Effector memory CD8-positive, alpha-beta T cell (primary cell): Measurements from ENCODE around the gene CNST.
A peak's percentile ranks its signal among the peaks of the same experiment; 100 is the strongest.
"Not testable (repeated sequence)": the region's sequence is repeated elsewhere in the genome, so short reads cannot be mapped to it uniquely, and the experiment has no call there.

Experiments
- ATAC-seq: fragments of 150-1000 bp; cut with Tn5 transposase; replicated peaks from 2 replicates; pipeline ENCODE4 v1.10.0; 2021; ENCODE audit warnings: mild to moderate bottlenecking, moderate library complexity
- DNase-seq, 3 experiments: peaks; one replicate each; pipeline ENCODE4 v3.0.0; 2021
- H3K27ac Mint-ChIP-seq, 2 donors: one replicate each; pipeline ENCODE4 v1.8.0; 2022; ENCODE audit warnings: mild to moderate bottlenecking in 2 of 2, mixed read lengths in 2 of 2, moderate library complexity in 2 of 2
- H3K27me3 Mint-ChIP-seq, 2 donors: one replicate each; pipeline ENCODE4 v1.8.0; 2022; ENCODE audit warnings: mixed read lengths in 2 of 2
- H3K36me3 Mint-ChIP-seq: one replicate; pipeline ENCODE4 v1.8.0; 2022; ENCODE audit warnings: mild to moderate bottlenecking, moderate library complexity, mixed read lengths; ENCODE audit not compliant: insufficient read depth
- H3K4me1 Mint-ChIP-seq, 2 donors: one replicate each; pipeline ENCODE4 v1.8.0; 2022; ENCODE audit warnings: low read depth in 2 of 2, mixed read lengths in 2 of 2
- H3K4me3 Mint-ChIP-seq, 2 donors: one replicate each; pipeline ENCODE4 v1.8.0; 2022; ENCODE audit warnings: mild to moderate bottlenecking in 2 of 2, mixed read lengths in 2 of 2, moderate library complexity in 2 of 2
- H3K9me3 Mint-ChIP-seq, 2 donors: one replicate each; pipeline ENCODE4 v1.8.0; 2022; ENCODE audit warnings: mixed read lengths in 2 of 2

CNST gene

GRCh38 chr1:246583056-246583440 is 16.8 kb downstream of the CNST start:
- Mint-ChIP-seq H3K36me3 (peaks cover 24% of the 10 kb centered on the region), H3K27me3 (no peaks in the 10 kb centered on the region), H3K9me3 (no peaks in the 10 kb centered on the region), H3K27ac (peak overlapping the region; percentile 44 to 86), H3K4me3 (no peak overlapping the region), H3K4me1 (peaks cover 35 to 59% of the 10 kb centered on the region in 2 donors)
- no peak for DNase-seq
- ATAC-seq = no peak

GRCh38 chr1:246583448-246584185 is 17.4 kb downstream of the CNST start:
- Mint-ChIP-seq H3K9me3 (no peaks in the 10 kb centered on the region), H3K4me1 (peaks cover 35 to 57% of the 10 kb centered on the region in 2 donors), H3K27ac (peak overlapping the region; percentile 44 to 86), H3K4me3 (no peak overlapping the region), H3K27me3 (no peaks in the 10 kb centered on the region), H3K36me3 (peaks cover 24% of the 10 kb centered on the region)
- DNase-seq (no peak), ATAC-seq (no peak)

- DNase-seq (no peak), ATAC-seq (no peak)
- Mint-ChIP-seq H3K36me3 (peaks cover 35% of the 10 kb centered on the region), H3K27ac (peak overlapping the region in 1 of 2 donors; percentile 5), H3K4me1 (peaks cover 32 to 52% of the 10 kb centered on the region in 2 donors), H3K9me3 (no peaks in the 10 kb centered on the region), H3K27me3 (no peaks in the 10 kb centered on the region), H3K4me3 (no peak overlapping the region)
Measured at GRCh38 chr1:246587032-246587431, 20.8 kb downstream of the CNST start.

- Mint-ChIP-seq H3K4me3 (no peak overlapping the region), H3K36me3 (peaks cover 37% of the 10 kb centered on the region), H3K9me3 (no peaks in the 10 kb centered on the region)
Measured at GRCh38 chr1:246587606-246588005, 21.4 kb downstream of the CNST start.

GRCh38 chr1:246588159-246588721 is 22.0 kb downstream of the CNST start:
- no peaks in the 10 kb centered on the region for H3K27me3 Mint-ChIP-seq

More at GRCh38 chr1:246587606-246588005, 21.4 kb downstream of the CNST start:
- peak overlapping the region in 1 of 2 donors; percentile 5 for H3K27ac Mint-ChIP-seq
- no peak for ATAC-seq
- no peaks in the 10 kb centered on the region for H3K27me3 Mint-ChIP-seq
- H3K4me1 Mint-ChIP-seq = peaks cover 26 to 50% of the 10 kb centered on the region in 2 donors
- DNase-seq = no peak

GRCh38 chr1:246589919-246590318 is 23.7 kb downstream of the CNST start:
- not testable (repeated sequence) for ATAC-seq, DNase-seq, H3K9me3 Mint-ChIP-seq, H3K4me3 Mint-ChIP-seq, H3K27ac Mint-ChIP-seq, H3K27me3 Mint-ChIP-seq
- peaks cover 37% of the 10 kb centered on the region for H3K36me3 Mint-ChIP-seq
- peaks cover 12 to 35% of the 10 kb centered on the region in 2 donors for H3K4me1 Mint-ChIP-seq

More at GRCh38 chr1:246588159-246588721, 22.0 kb downstream of the CNST start:
- no peak for DNase-seq
- Mint-ChIP-seq H3K4me3 (no peak overlapping the region), H3K36me3 (peaks cover 38% of the 10 kb centered on the region), H3K27ac (no peak overlapping the region), H3K4me1 (peaks cover 21 to 44% of the 10 kb centered on the region in 2 donors), H3K9me3 (no peaks in the 10 kb centered on the region)
- ATAC-seq = no peak

- DNase-seq = no peak
- no peaks in the 10 kb centered on the region for H3K9me3 Mint-ChIP-seq
- no peak for ATAC-seq
- no peak overlapping the region for H3K4me3 Mint-ChIP-seq
- peaks cover 14 to 36% of the 10 kb centered on the region in 2 donors for H3K4me1 Mint-ChIP-seq
- H3K36me3 Mint-ChIP-seq = peaks cover 31% of the 10 kb centered on the region
- H3K27ac Mint-ChIP-seq = peak overlapping the region in 1 of 2 donors; percentile 35
- H3K27me3 Mint-ChIP-seq = no peaks in the 10 kb centered on the region
Measured at GRCh38 chr1:246591047-246591446, 24.8 kb downstream of the CNST start.

- ATAC-seq (no peak), DNase-seq (no peak)
- Mint-ChIP-seq H3K27ac (peak overlapping the region in 1 of 2 donors; percentile 35), H3K36me3 (peaks cover 31% of the 10 kb centered on the region), H3K4me1 (peaks cover 13 to 36% of the 10 kb centered on the region in 2 donors), H3K9me3 (no peaks in the 10 kb centered on the region), H3K4me3 (no peak overlapping the region), H3K27me3 (no peaks in the 10 kb centered on the region)
Measured at GRCh38 chr1:246591504-246591903, 25.2 kb downstream of the CNST start.

GRCh38 chr1:246591958-246592357 is 25.7 kb downstream of the CNST start:
- DNase-seq = no peak
- H3K9me3 Mint-ChIP-seq = no peaks in the 10 kb centered on the region
- H3K4me1 Mint-ChIP-seq = peaks cover 14 to 36% of the 10 kb centered on the region in 2 donors
- no peak overlapping the region for H3K27ac Mint-ChIP-seq
- H3K4me3 Mint-ChIP-seq = no peak overlapping the region
- H3K36me3 Mint-ChIP-seq = peaks cover 34% of the 10 kb centered on the region
- ATAC-seq = no peak
- no peaks in the 10 kb centered on the region for H3K27me3 Mint-ChIP-seq

- Mint-ChIP-seq H3K9me3 (no peaks in the 10 kb centered on the region), H3K4me3 (no peak overlapping the region), H3K4me1 (peaks cover 16 to 33% of the 10 kb centered on the region in 2 donors), H3K27ac (peak overlapping the region in 1 of 2 donors; percentile 35), H3K27me3 (no peaks in the 10 kb centered on the region), H3K36me3 (peaks cover 34% of the 10 kb centered on the region)
- DNase-seq (no peak), ATAC-seq (no peak)
Measured at GRCh38 chr1:246592695-246593094, 26.4 kb downstream of the CNST start.

- Mint-ChIP-seq H3K4me1 (peaks cover 22 to 36% of the 10 kb centered on the region in 2 donors), H3K27ac (no peak overlapping the region), H3K27me3 (no peaks in the 10 kb centered on the region), H3K4me3 (no peak overlapping the region), H3K36me3 (peaks cover 29% of the 10 kb centered on the region), H3K9me3 (no peaks in the 10 kb centered on the region)
- ATAC-seq = no peak
- DNase-seq = no peak
Measured at GRCh38 chr1:246595146-246595545, 28.9 kb downstream of the CNST start.

- ATAC-seq (no peak), DNase-seq (no peak)
- H3K4me1 Mint-ChIP-seq = peaks cover 33 to 40% of the 10 kb centered on the region in 2 donors
- H3K27ac Mint-ChIP-seq = no peak overlapping the region
- H3K9me3 Mint-ChIP-seq = no peaks in the 10 kb centered on the region
- H3K27me3 Mint-ChIP-seq = no peaks in the 10 kb centered on the region
- H3K36me3 Mint-ChIP-seq = peaks cover 26% of the 10 kb centered on the region
- H3K4me3 Mint-ChIP-seq = no peak overlapping the region
Measured at GRCh38 chr1:246597340-246597739, 31.1 kb downstream of the CNST start.

- ATAC-seq = no peak
- H3K27ac Mint-ChIP-seq = peak overlapping the region in 1 of 2 donors; percentile 3
Measured at GRCh38 chr1:246597971-246598370, 31.7 kb downstream of the CNST start.

GRCh38 chr1:246599315-246599714 is 33.1 kb downstream of the CNST start:
- Mint-ChIP-seq H3K27me3 (no peaks in the 10 kb centered on the region), H3K4me3 (no peak overlapping the region), H3K36me3 (peaks cover 21% of the 10 kb centered on the region), H3K4me1 (peaks cover 40 to 50% of the 10 kb centered on the region in 2 donors), H3K9me3 (no peaks in the 10 kb centered on the region), H3K27ac (peak overlapping the region in 1 of 2 donors; percentile 3)
- ATAC-seq (no peak), DNase-seq (no peak)

More at GRCh38 chr1:246597971-246598370, 31.7 kb downstream of the CNST start:
- H3K4me3 Mint-ChIP-seq = no peak overlapping the region
- peaks cover 27% of the 10 kb centered on the region for H3K36me3 Mint-ChIP-seq
- DNase-seq = no peak
- no peaks in the 10 kb centered on the region for H3K27me3 Mint-ChIP-seq
- peaks cover 37 to 42% of the 10 kb centered on the region in 2 donors for H3K4me1 Mint-ChIP-seq
- no peaks in the 10 kb centered on the region for H3K9me3 Mint-ChIP-seq
